ENCODE data around the gene FCN1.

GRCh38 chr9:134923466-134923865 lies 5.8 kb upstream of the FCN1 start:
- no peak for TF ChIP-seq REST (IDR thresholded peaks at IDR 0.05; ENCODE audit: low read depth, low read length)
- TF ChIP-seq CTCF (IDR thresholded peaks at IDR 0.05), result no peak
- TF ChIP-seq TAF1 (IDR thresholded peaks at IDR 0.05; ENCODE audit: borderline replicate concordance, low read depth, low read length), result no peak
- TF ChIP-seq EP300 (IDR thresholded peaks at IDR 0.05; ENCODE audit: borderline replicate concordance in 1 of 2, low read depth in 1 of 2, low read length in 1 of 2), result no peak
- no peak for TF ChIP-seq EZH2phosphoT487 (IDR thresholded peaks at IDR 0.05; ENCODE audit: borderline replicate concordance, low read depth)
- TF ChIP-seq JUND (IDR thresholded peaks at IDR 0.05), result no peak
- TF ChIP-seq ELF1 (IDR thresholded peaks at IDR 0.05), result no peak
- TF ChIP-seq MAX (IDR thresholded peaks at IDR 0.05; ENCODE audit: low read depth), result no peak
- no peak for TF ChIP-seq RFX5 (IDR thresholded peaks at IDR 0.05; ENCODE audit: low read length)
- TF ChIP-seq POLR2AphosphoS5 (IDR thresholded peaks at IDR 0.05; ENCODE audit: low read depth, low read length), result no peak
- TF ChIP-seq RAD21 (IDR thresholded peaks at IDR 0.05; ENCODE audit: low read length), result no peak

Measured in SK-N-SH (cell line).